ENCODE data around the gene APOO. TPM values are rescaled to one million over a fixed set of nuclear protein-coding genes. Genes with fewer than 3 reads are reported as not detected.

Gene APOO
- total RNA-seq, 4 donors from 2014 or later = 12.1 to 20.6 (median 17.8) TPM

GRCh38 chrX:23854122-23854521 is 53.6 kb downstream of the APOO start:
- TF ChIP-seq CTCF (IDR thresholded peaks at IDR 0.05) (no peak), POLR2A (IDR thresholded peaks at IDR 0.05) (no peak)
- Histone ChIP-seq H3K4me1 (no peaks in the 10 kb centered on the region), H3K4me3 (no peak overlapping the region), H3K9me3 (no peaks in the 10 kb centered on the region), H3K36me3 (no peaks in the 10 kb centered on the region), H3K27me3 (no peaks in the 10 kb centered on the region), H3K27ac (no peak overlapping the region)
- no peak for DNase-seq

- DNase-seq = no peak
- H3K9me3 ChIP-seq = no peaks in the 10 kb centered on the region
- H3K27me3 ChIP-seq = no peaks in the 10 kb centered on the region
- H3K4me1 ChIP-seq = no peaks in the 10 kb centered on the region
- H3K4me3 ChIP-seq = no peak overlapping the region
- TF ChIP-seq POLR2A (IDR thresholded peaks at IDR 0.05) (no peak), CTCF (IDR thresholded peaks at IDR 0.05) (no peak)
- no peak overlapping the region for H3K27ac ChIP-seq
- no peaks in the 10 kb centered on the region for H3K36me3 ChIP-seq
Observed at GRCh38 chrX:23851544-23851943, 56.2 kb downstream of the APOO start.

GRCh38 chrX:23849241-23849640 is 58.5 kb downstream of the APOO start:
- H3K27me3 ChIP-seq = no peaks in the 10 kb centered on the region
- peaks cover 0 to 5% (median 0%) of the 10 kb centered on the region in 4 donors for H3K4me1 ChIP-seq
- H3K27ac ChIP-seq = no peak overlapping the region
- TF ChIP-seq POLR2A (IDR thresholded peaks at IDR 0.05) (no peak), CTCF (IDR thresholded peaks at IDR 0.05) (no peak)
- no peak for DNase-seq
- no peak overlapping the region for H3K4me3 ChIP-seq
- H3K36me3 ChIP-seq = no peaks in the 10 kb centered on the region
- H3K9me3 ChIP-seq = no peaks in the 10 kb centered on the region

- Histone ChIP-seq H3K27me3 (no peaks in the 10 kb centered on the region), H3K36me3 (no peaks in the 10 kb centered on the region), H3K4me1 (peaks cover 0 to 5% (median 0%) of the 10 kb centered on the region in 4 donors), H3K27ac (peak overlapping the region in 3 of 4 donors; percentile 37 to 71 (median 68)), H3K9me3 (no peaks in the 10 kb centered on the region), H3K4me3 (no peak overlapping the region)
- TF ChIP-seq POLR2A (IDR thresholded peaks at IDR 0.05) (no peak), CTCF (IDR thresholded peaks at IDR 0.05) (no peak)
- no peak for DNase-seq
Observed at GRCh38 chrX:23845351-23845817, 62.4 kb downstream of the APOO start.

- peaks cover 0 to 5% (median 0%) of the 10 kb centered on the region in 4 donors for H3K4me1 ChIP-seq
- TF ChIP-seq POLR2A (IDR thresholded peaks at IDR 0.05) (no peak), CTCF (IDR thresholded peaks at IDR 0.05) (no peak)
- H3K27me3 ChIP-seq = no peaks in the 10 kb centered on the region
- peak overlapping the region in 3 of 4 donors; percentile 37 to 71 (median 68) for H3K27ac ChIP-seq
- no peaks in the 10 kb centered on the region for H3K9me3 ChIP-seq
- DNase-seq = peak in 1 of 3 donors; percentile 48
- no peaks in the 10 kb centered on the region for H3K36me3 ChIP-seq
- no peak overlapping the region for H3K4me3 ChIP-seq
Observed at GRCh38 chrX:23844502-23845138, 63.1 kb downstream of the APOO start.
